Measurements from ENCODE around the gene TBC1D17. TPM values are rescaled to one million over a fixed set of nuclear protein-coding genes. Genes with fewer than 3 reads are reported as not detected.

TBC1D17 gene
- polyA plus RNA-seq, 3 donors, result 3.1 to 48.2 (median 4.5) TPM

DNA sequence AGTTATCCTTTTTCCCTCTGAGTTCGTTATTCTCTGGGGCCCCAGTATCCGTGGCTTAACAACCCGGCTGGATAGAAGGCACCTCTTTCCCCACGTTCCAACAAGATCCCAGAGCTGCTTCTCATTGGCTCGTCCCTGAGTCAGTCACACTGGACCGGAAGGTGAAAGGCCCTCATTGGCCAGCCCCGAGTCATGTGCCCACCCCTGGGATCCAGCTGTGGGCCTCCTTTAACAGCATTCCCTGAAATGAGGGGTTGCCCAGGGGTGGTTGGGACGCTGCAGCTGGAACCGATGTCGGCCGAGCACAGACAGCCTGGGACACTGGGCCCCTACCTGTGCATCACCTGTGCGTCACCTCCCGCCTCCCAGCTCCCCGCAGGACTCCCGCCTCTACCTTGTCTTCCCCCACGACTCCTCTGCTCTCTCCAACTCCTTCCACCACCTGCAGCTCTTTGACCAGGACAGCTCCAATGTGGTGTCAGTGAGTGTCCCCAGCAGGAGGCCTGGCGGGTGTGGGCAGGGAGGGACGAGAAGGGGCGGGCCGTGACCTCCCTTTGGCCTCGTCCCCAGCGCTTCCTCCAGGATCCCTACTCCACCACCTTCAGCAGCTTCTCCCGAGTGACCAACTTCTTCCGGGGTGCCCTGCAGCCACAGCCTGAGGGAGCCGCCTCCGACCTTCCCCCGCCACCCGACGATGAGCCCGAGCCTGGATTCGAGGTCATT is 4.3 kb downstream of the TBC1D17 start:
- Mint-ChIP-seq H3K27me3 (ENCODE audit: low read depth in 3 of 3) (peaks cover 0 to 5% (median 2%) of the 10 kb centered on the region in 3 donors), H3K4me1 (peaks cover 16% of the 10 kb centered on the region), H3K36me3 (peaks cover 64 to 67% of the 10 kb centered on the region in 2 donors), H3K9me3 (peaks cover 0 to 4% (median 0%) of the 10 kb centered on the region in 7 donors), H3K4me3 (no peak overlapping the region), H3K27ac (peak overlapping the region in 1 of 7 donors; percentile 50)
- Histone ChIP-seq H3K27me3 (ENCODE audit: control insufficient read depth in 2 of 2, insufficient read depth in 2 of 2, low read length in 2 of 2) (no peaks in the 10 kb centered on the region), H3K27ac (ENCODE audit: low read depth in 1 of 2, low read length in 2 of 2) (no peak overlapping the region), H3K36me3 (replicated peaks in 1 of 2; ENCODE audit: control insufficient read depth in 1 of 2, insufficient read depth in 2 of 2, low read length in 2 of 2) (peaks cover 51 to 58% of the 10 kb centered on the region in 2 donors), H3K4me1 (ENCODE audit: control insufficient read depth in 1 of 2, insufficient read depth in 2 of 2, low read length in 2 of 2) (peaks cover 15 to 18% of the 10 kb centered on the region in 2 donors), H3K4me2 (replicated peaks; ENCODE audit: extremely low read depth, low read length, poor library complexity, severe bottlenecking) (no peak overlapping the region), H3K9ac (ENCODE audit: insufficient read depth, low read length, poor library complexity, severe bottlenecking) (no peak overlapping the region), H3K79me2 (ENCODE audit: insufficient read depth, low read length) (peaks cover 8% of the 10 kb centered on the region), H4K20me1 (ENCODE audit: insufficient read depth, low read length) (peaks cover 44% of the 10 kb centered on the region), H3K4me3 (replicated peaks in 1 of 3; ENCODE audit: low read depth in 2 of 3, low read length in 3 of 3) (no peak overlapping the region), H3K9me3 (replicated peaks in 1 of 2; ENCODE audit: control insufficient read depth in 1 of 2, insufficient read depth in 1 of 2, low read length in 2 of 2) (no peaks in the 10 kb centered on the region), H2AFZ (ENCODE audit: insufficient read depth, low read depth, low read length, poor library complexity, severe bottlenecking) (no peak overlapping the region)
- no peak for DNase-seq
- TF ChIP-seq, protein P1, sequence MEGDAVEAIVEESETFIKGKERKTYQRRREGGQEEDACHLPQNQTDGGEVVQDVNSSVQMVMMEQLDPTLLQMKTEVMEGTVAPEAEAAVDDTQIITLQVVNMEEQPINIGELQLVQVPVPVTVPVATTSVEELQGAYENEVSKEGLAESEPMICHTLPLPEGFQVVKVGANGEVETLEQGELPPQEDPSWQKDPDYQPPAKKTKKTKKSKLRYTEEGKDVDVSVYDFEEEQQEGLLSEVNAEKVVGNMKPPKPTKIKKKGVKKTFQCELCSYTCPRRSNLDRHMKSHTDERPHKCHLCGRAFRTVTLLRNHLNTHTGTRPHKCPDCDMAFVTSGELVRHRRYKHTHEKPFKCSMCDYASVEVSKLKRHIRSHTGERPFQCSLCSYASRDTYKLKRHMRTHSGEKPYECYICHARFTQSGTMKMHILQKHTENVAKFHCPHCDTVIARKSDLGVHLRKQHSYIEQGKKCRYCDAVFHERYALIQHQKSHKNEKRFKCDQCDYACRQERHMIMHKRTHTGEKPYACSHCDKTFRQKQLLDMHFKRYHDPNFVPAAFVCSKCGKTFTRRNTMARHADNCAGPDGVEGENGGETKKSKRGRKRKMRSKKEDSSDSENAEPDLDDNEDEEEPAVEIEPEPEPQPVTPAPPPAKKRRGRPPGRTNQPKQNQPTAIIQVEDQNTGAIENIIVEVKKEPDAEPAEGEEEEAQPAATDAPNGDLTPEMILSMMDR (IDR thresholded peaks at IDR 0.05), result no peak
- intact Hi-C loops (cut with micrococcal nuclease), result no loop called here
- WGBS (ENCODE audit: insufficient coverage), result 88% methylated on average over 19 of the region's 31 CpGs

- H3K4me1 Mint-ChIP-seq, result peaks cover 16% of the 10 kb centered on the region
- peaks cover 15 to 18% of the 10 kb centered on the region in 2 donors for H3K4me1 ChIP-seq (ENCODE audit: control insufficient read depth in 1 of 2, insufficient read depth in 2 of 2, low read length in 2 of 2)
- no peak overlapping the region for H3K4me2 ChIP-seq (replicated peaks; ENCODE audit: extremely low read depth, low read length, poor library complexity, severe bottlenecking)
- peaks cover 0 to 4% (median 0%) of the 10 kb centered on the region in 7 donors for H3K9me3 Mint-ChIP-seq
- H2AFZ ChIP-seq (ENCODE audit: insufficient read depth, low read depth, low read length, poor library complexity, severe bottlenecking), result no peak overlapping the region
- H3K36me3 Mint-ChIP-seq, result peaks cover 67 to 68% of the 10 kb centered on the region in 2 donors
- intact Hi-C loops (cut with micrococcal nuclease), result no loop called here
- no peak overlapping the region for H3K4me3 ChIP-seq (replicated peaks in 1 of 3; ENCODE audit: low read depth in 2 of 3, low read length in 3 of 3)
- no peaks in the 10 kb centered on the region for H3K9me3 ChIP-seq (replicated peaks in 1 of 2; ENCODE audit: control insufficient read depth in 1 of 2, insufficient read depth in 1 of 2, low read length in 2 of 2)
- peaks cover 44% of the 10 kb centered on the region for H4K20me1 ChIP-seq (ENCODE audit: insufficient read depth, low read length)
- H3K36me3 ChIP-seq (replicated peaks in 1 of 2; ENCODE audit: control insufficient read depth in 1 of 2, insufficient read depth in 2 of 2, low read length in 2 of 2), result peaks cover 51 to 58% of the 10 kb centered on the region in 2 donors
- H3K27ac Mint-ChIP-seq, result peak overlapping the region in 1 of 7 donors; percentile 11
- DNase-seq, result no peak
- H3K9ac ChIP-seq (ENCODE audit: insufficient read depth, low read length, poor library complexity, severe bottlenecking), result no peak overlapping the region
- no peak overlapping the region for H3K27ac ChIP-seq (ENCODE audit: low read depth in 1 of 2, low read length in 2 of 2)
- no peak overlapping the region for H3K4me3 Mint-ChIP-seq
- H3K27me3 Mint-ChIP-seq (ENCODE audit: low read depth in 3 of 3), result peaks cover 0 to 5% (median 2%) of the 10 kb centered on the region in 3 donors
- TF ChIP-seq, protein P1 (IDR thresholded peaks at IDR 0.05), result no peak
- no peaks in the 10 kb centered on the region for H3K27me3 ChIP-seq (ENCODE audit: control insufficient read depth in 2 of 2, insufficient read depth in 2 of 2, low read length in 2 of 2)
- peaks cover 8% of the 10 kb centered on the region for H3K79me2 ChIP-seq (ENCODE audit: insufficient read depth, low read length)
- WGBS (ENCODE audit: insufficient coverage), result 98% methylated on average over 11 of the region's 14 CpGs
Measured at GRCh38 chr19:49882643-49883042, 5.1 kb downstream of the TBC1D17 start.
